Measurements from ENCODE around the gene KHDC1.

- no peak for TF ChIP-seq CTCF (IDR thresholded peaks at IDR 0.05; ENCODE audit: poor library complexity)
- TF ChIP-seq EZH2 (IDR thresholded peaks at IDR 0.05; ENCODE audit: borderline replicate concordance): no peak
These were observed 35.3 kb downstream of the KHDC1 start for GRCh38 chr6:73227606-73228255.
